ENCODE results near the gene GBE1. TPM values are rescaled to one million over a fixed set of nuclear protein-coding genes. Genes with fewer than 3 reads are reported as not detected.

The GBE1 gene
- polyA plus RNA-seq, 1 donor from 2014 or later = 8.7 TPM

GRCh38 chr3:81696090-81696489 is 65.4 kb downstream of the GBE1 start:
- H3K4me3 Mint-ChIP-seq = no peak overlapping the region
- no peaks in the 10 kb centered on the region for H3K9me3 Mint-ChIP-seq
- H3K36me3 Mint-ChIP-seq = peaks cover 18% of the 10 kb centered on the region
- H3K4me1 Mint-ChIP-seq = peaks cover 0 to 2% (median 0%) of the 10 kb centered on the region in 3 donors
- H3K27ac Mint-ChIP-seq = no peak overlapping the region
- H3K27me3 Mint-ChIP-seq = no peaks in the 10 kb centered on the region

DNA sequence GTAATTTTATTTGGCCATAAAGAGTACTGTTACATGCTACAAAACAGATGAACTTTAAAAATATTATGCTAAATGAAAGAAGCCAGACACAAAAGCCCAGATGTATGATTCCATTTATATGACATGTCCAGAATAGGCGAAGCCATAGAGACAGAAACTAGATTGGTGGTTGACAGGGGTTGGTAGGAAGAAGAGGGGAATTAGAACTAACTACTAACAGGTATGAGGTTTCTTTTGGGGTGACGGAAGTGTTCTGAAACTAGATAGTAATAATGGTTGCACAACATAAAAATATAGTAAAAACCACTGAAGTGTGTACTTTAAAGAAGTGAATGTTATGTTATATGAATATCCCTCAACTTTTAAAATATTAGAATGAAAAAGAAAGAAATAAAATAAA is 66.1 kb downstream of the GBE1 start:
- Mint-ChIP-seq H3K4me3 (no peak overlapping the region), H3K27me3 (no peaks in the 10 kb centered on the region), H3K27ac (no peak overlapping the region), H3K36me3 (peaks cover 18% of the 10 kb centered on the region), H3K4me1 (peaks cover 0 to 2% (median 0%) of the 10 kb centered on the region in 3 donors), H3K9me3 (no peaks in the 10 kb centered on the region)

DNA sequence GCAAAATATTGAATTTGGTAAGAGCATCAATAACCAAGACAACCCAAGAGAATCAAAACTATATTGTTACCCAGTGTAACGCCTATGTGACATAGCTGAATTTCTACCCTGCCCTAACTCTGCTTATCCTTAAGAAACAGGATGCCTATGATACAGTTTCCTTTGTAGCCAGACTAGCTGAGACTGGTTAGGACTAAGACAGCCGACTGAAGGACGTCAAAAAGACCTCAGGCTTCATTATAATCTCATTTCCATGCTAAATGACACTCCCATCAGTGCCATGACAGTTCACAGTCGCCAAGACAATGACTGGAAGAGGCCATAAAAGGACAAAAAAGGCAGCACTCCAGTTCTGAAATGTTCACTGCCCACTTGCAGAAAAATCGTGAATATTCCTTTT is 66.8 kb downstream of the GBE1 start:
- no peaks in the 10 kb centered on the region for H3K27me3 Mint-ChIP-seq

GRCh38 chr3:81692766-81693165 is 68.7 kb downstream of the GBE1 start:
- Mint-ChIP-seq H3K9me3 (no peaks in the 10 kb centered on the region), H3K4me1 (peaks cover 0 to 2% (median 0%) of the 10 kb centered on the region in 3 donors), H3K27me3 (no peaks in the 10 kb centered on the region), H3K4me3 (no peak overlapping the region), H3K27ac (peak overlapping the region in 1 of 3 donors; percentile 41), H3K36me3 (peaks cover 12% of the 10 kb centered on the region)

More for the DNA sequence above, 66.8 kb downstream of the GBE1 start:
- H3K9me3 Mint-ChIP-seq = no peaks in the 10 kb centered on the region
- no peak overlapping the region for H3K4me3 Mint-ChIP-seq
- peaks cover 0 to 2% (median 0%) of the 10 kb centered on the region in 3 donors for H3K4me1 Mint-ChIP-seq
- no peak overlapping the region for H3K27ac Mint-ChIP-seq
- H3K36me3 Mint-ChIP-seq = peaks cover 17% of the 10 kb centered on the region

DNA sequence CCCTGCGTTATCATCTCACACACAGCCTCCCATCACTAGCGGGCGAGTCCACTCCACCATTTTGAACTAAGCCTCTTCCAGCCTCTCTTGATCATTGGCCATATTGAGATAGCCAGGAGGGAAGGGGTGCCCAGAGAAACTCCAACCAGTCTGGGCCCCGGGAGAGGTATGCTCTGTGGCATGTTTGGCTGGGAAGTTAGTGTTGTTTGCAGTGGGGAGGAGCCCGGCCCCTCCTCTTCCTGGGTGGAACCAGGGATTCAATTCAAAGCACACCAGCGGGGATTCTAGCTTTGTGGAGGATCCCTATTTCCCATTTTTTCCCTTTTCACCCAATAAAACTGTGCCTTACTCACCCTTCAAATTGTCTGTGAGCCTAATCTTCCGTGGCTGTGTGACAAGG is 71.8 kb downstream of the GBE1 start:
- Mint-ChIP-seq H3K9me3 (no peaks in the 10 kb centered on the region), H3K36me3 (peaks cover 11% of the 10 kb centered on the region), H3K4me1 (peaks cover 0 to 2% (median 0%) of the 10 kb centered on the region in 3 donors), H3K27ac (no peak overlapping the region), H3K4me3 (no peak overlapping the region), H3K27me3 (no peaks in the 10 kb centered on the region)

- no peaks in the 10 kb centered on the region for H3K4me1 Mint-ChIP-seq
- no peak overlapping the region for H3K27ac Mint-ChIP-seq
- H3K36me3 Mint-ChIP-seq = peaks cover 6% of the 10 kb centered on the region
- H3K9me3 Mint-ChIP-seq = peaks cover 0 to 2% (median 0%) of the 10 kb centered on the region in 3 donors
- H3K4me3 Mint-ChIP-seq = no peak overlapping the region
- H3K27me3 Mint-ChIP-seq = no peaks in the 10 kb centered on the region
These were observed 76.6 kb downstream of the GBE1 start for GRCh38 chr3:81684751-81685395.

GRCh38 chr3:81676706-81677456 is 84.6 kb downstream of the GBE1 start:
- Mint-ChIP-seq H3K27me3 (no peaks in the 10 kb centered on the region), H3K36me3 (peaks cover 5% of the 10 kb centered on the region), H3K4me3 (no peak overlapping the region), H3K9me3 (peaks cover 0 to 2% (median 0%) of the 10 kb centered on the region in 3 donors), H3K4me1 (no peaks in the 10 kb centered on the region), H3K27ac (no peak overlapping the region)

GRCh38 chr3:81674690-81675089 is 86.8 kb downstream of the GBE1 start:
- Mint-ChIP-seq H3K9me3 (no peaks in the 10 kb centered on the region), H3K27ac (no peak overlapping the region), H3K4me1 (no peaks in the 10 kb centered on the region), H3K36me3 (peaks cover 3% of the 10 kb centered on the region), H3K4me3 (no peak overlapping the region), H3K27me3 (no peaks in the 10 kb centered on the region)

DNA sequence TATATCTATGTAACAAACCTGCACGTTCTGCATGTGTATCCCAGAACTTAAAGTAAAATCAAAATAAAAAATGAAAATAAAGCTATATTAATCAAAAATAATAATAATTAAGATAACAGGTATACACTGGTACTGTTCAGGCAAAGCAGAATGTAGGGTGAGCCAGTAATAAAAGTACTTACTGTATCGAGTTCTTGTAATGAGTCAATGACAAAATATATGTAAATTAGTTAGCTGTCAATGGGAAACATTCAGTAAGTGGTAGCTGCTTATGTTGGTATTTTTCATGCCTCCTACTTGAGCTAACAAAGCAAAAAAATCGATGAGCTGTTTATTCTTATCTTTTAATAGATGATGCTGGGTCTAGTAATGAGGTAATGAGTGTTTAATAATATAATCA is 93.2 kb downstream of the GBE1 start:
- Mint-ChIP-seq H3K9me3 (no peaks in the 10 kb centered on the region), H3K27ac (no peak overlapping the region), H3K27me3 (no peaks in the 10 kb centered on the region), H3K36me3 (no peaks in the 10 kb centered on the region), H3K4me3 (no peak overlapping the region), H3K4me1 (no peaks in the 10 kb centered on the region)

DNA sequence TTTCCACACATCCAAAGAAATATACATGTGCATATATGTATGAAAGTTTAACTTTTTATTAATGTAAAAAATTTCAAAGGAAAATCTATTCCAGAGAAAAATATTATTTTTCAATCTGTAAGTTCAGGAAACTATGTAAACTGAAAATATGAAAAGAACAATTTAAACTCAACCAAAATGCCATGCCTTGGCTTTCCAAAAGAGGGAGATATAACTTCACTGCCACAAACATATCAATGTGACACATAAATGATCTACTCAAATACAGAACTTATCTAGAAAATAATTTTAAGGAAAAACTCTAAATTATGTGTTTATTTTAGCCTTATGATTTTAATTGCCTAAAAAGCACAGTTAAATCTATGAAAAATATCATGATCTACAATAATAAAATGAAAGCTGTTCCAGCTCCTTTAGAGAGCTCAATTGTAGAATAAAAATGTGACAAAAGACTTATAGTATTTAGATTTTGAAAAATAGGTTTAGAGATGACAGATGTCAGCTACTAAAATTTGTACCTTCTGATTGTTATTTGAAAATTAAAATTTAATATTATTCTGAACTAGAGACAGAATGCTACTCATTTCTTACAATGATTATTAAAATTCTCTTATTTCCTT is 94.8 kb downstream of the GBE1 start:
- Mint-ChIP-seq H3K36me3 (no peaks in the 10 kb centered on the region), H3K27ac (no peak overlapping the region), H3K4me1 (no peaks in the 10 kb centered on the region), H3K9me3 (no peaks in the 10 kb centered on the region), H3K27me3 (no peaks in the 10 kb centered on the region), H3K4me3 (no peak overlapping the region)

GRCh38 chr3:81663114-81663513 is 98.3 kb downstream of the GBE1 start:
- Mint-ChIP-seq H3K27me3 (no peaks in the 10 kb centered on the region), H3K9me3 (no peaks in the 10 kb centered on the region), H3K27ac (no peak overlapping the region), H3K4me3 (no peak overlapping the region), H3K4me1 (no peaks in the 10 kb centered on the region), H3K36me3 (no peaks in the 10 kb centered on the region)

DNA sequence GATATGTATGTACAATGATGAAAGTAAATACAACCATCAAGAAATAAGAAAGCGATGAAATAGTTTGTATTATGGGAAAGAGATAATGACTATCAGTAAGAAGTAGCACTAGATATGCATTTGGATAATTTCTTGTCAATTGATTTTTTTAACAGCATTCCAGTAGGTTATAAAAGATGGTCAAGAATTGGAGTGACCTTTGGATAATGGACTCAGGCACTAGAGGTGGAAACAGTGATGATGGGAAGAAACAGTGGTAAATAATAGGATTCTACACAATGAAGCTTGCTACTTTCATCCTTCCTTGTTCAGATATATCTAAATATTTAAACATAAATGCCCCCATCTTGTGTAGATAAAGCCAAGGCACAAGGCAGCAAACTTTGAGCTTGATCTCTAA is 101.4 kb downstream of the GBE1 start:
- no peaks in the 10 kb centered on the region for H3K4me1 Mint-ChIP-seq
- H3K27me3 Mint-ChIP-seq = no peaks in the 10 kb centered on the region
- H3K9me3 Mint-ChIP-seq = no peaks in the 10 kb centered on the region
- H3K4me3 Mint-ChIP-seq = no peak overlapping the region
- peaks cover 3% of the 10 kb centered on the region for H3K36me3 Mint-ChIP-seq
- H3K27ac Mint-ChIP-seq = no peak overlapping the region

DNA sequence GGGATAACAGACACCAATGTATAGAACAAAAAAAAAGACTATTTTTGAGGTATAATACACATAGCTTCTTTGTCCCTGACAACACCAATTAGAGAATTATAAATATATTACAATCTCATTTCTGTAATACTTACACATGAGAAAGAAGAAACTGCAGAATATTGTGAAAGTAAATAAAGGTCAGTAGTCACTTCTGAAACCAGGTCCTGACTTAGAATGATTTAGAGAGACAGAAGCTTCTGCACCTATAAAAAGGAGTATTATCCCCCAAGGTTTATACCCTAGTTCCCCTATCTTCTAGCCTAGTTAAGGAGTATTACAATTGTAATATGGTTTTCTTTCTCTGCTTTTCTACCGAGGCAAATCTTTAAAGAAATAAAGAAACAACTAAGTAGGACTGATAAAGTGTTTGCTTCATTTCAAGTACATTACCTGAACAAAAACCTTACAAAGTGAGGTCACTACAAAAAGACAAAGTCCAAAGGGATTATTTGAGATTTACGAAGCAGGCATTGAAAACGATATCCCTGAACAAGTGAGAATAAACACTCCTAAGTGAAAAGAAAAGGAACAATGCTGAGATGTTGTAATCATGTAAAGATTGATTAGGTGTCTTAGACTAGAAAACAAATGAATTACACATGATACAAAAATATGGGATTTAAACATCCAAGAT is 103.0 kb downstream of the GBE1 start:
- H3K4me3 Mint-ChIP-seq = no peak overlapping the region
- no peaks in the 10 kb centered on the region for H3K27me3 Mint-ChIP-seq
- H3K36me3 Mint-ChIP-seq = peaks cover 3% of the 10 kb centered on the region
- no peaks in the 10 kb centered on the region for H3K4me1 Mint-ChIP-seq
- H3K27ac Mint-ChIP-seq = no peak overlapping the region
- no peaks in the 10 kb centered on the region for H3K9me3 Mint-ChIP-seq

GRCh38 chr3:81651139-81651538 is 110.3 kb downstream of the GBE1 start:
- Mint-ChIP-seq H3K4me1 (no peaks in the 10 kb centered on the region), H3K27ac (no peak overlapping the region), H3K27me3 (no peaks in the 10 kb centered on the region), H3K36me3 (peaks cover under 1% of the 10 kb centered on the region), H3K9me3 (no peaks in the 10 kb centered on the region), H3K4me3 (no peak overlapping the region)

DNA sequence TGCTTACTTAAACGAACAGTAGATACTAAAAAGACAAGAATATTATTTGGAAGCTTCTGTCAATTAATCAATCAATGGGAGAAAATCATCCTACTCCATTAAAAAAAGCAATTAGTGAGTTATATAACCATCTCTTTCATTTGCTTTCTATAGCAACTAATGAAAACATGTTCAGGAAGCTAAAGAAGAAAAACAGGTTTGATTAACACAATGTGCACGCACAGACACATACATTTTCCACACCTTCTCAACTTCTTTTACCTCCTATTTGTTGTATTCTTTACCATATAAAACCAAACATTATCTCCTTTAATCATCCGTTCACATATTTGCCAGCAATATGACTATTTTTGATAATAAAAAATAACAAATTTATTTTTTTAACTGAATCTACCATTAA is 111.3 kb downstream of the GBE1 start:
- H3K9me3 Mint-ChIP-seq = no peaks in the 10 kb centered on the region
- H3K36me3 Mint-ChIP-seq = no peaks in the 10 kb centered on the region
- no peaks in the 10 kb centered on the region for H3K4me1 Mint-ChIP-seq
- no peak overlapping the region for H3K27ac Mint-ChIP-seq
- H3K27me3 Mint-ChIP-seq = no peaks in the 10 kb centered on the region
- H3K4me3 Mint-ChIP-seq = no peak overlapping the region
